Uterus (tissue), 4 donors: ENCODE results near the gene HOXA3. TPM values are rescaled to one million over a fixed set of nuclear protein-coding genes. Genes with fewer than 3 reads are reported as not detected.

Experiments
- DNase-seq, 2 donors: peaks; one replicate each; pipeline ENCODE4 v3.0.0-alpha.2; 2019 to 2020
- H3K27ac ChIP-seq, 2 donors: fragments of 200-600 bp; sonication (generic); 1 replicate in 1 of 2; 2 replicates in 1 of 2; pipeline ENCODE4 v1.5.1; 2016 to 2018
- H3K27me3 ChIP-seq, 2 donors: fragments of 200-600 bp; sonication (generic); one replicate each; pipeline ENCODE4 v1.5.1; 2018 to 2019; ENCODE audit warnings: control low read depth in 1 of 2
- H3K36me3 ChIP-seq, 2 donors: fragments of 200-600 bp; sonication (generic); one replicate each; pipeline ENCODE4 v1.5.1; 2019; ENCODE audit warnings: control low read depth in 1 of 2
- H3K4me1 ChIP-seq, 2 donors: fragments of 200-600 bp; sonication (generic); one replicate each; pipeline ENCODE4 v1.5.1; 2018 to 2019; ENCODE audit warnings: control low read depth in 1 of 2
- H3K4me3 ChIP-seq, 2 donors: fragments of 200-600 bp; sonication (generic); 1 replicate in 1 of 2; 2 replicates in 1 of 2; pipeline ENCODE4 v1.5.1; 2018 to 2019; ENCODE audit warnings: mild to moderate bottlenecking in 1 of 2
- H3K9me3 ChIP-seq, 2 donors: fragments of 200-600 bp; sonication (generic); one replicate each; pipeline ENCODE4 v1.5.1; 2019; ENCODE audit warnings: control low read depth in 1 of 2
- CTCF ChIP-seq, 4 experiments: fragments of 200-600 bp in 2 of 4; fragments of 450-650 bp in 2 of 4; sonication (generic) in 2 of 4; IDR thresholded peaks; one replicate each; pipeline ENCODE4 v1.5.1; 2016 to 2019; ENCODE audit warnings: antibody characterized with exemption in 4 of 4, mild to moderate bottlenecking in 2 of 4, moderate library complexity in 1 of 4
- POLR2A ChIP-seq, 2 donors: fragments of 450-650 bp; IDR thresholded peaks; one replicate each; pipeline ENCODE4 v1.6.1; 2016; ENCODE audit warnings: antibody characterized with exemption in 2 of 2, mild to moderate bottlenecking in 1 of 2, moderate library complexity in 1 of 2
- intact Hi-C: fragments of 100-400 bp; cut with DNase I; formaldehyde crosslinking; loops from one replicate; pipeline ENCODE4 v1.15.1; 2023; ENCODE audit warnings: low total_unique reads
- total RNA-seq, 4 donors: library from RNA; depleted of rRNA in 3 of 4; stranded (reverse); fragments of >200 nt in 3 of 4; gene quantifications; one replicate each; pipeline versions ENCODE4 v1.1.0 to v1.2.4, GENCODE V29; 2014 to 2023
- donor health status: DM: yes; HTN: yes; CAD: no.

HOXA3 gene
- total RNA-seq, 4 donors from 2014 or later = 1.0 to 34.5 (median 19.0) TPM

- no peaks in the 10 kb centered on the region for H3K9me3 ChIP-seq
- intact Hi-C loops = loop anchor here (5.0 kb wide), 1 partner anchor 304 kb away; no protein-coding TSS in a partner anchor
- TF ChIP-seq CTCF (IDR thresholded peaks at IDR 0.05) (no peak), POLR2A (IDR thresholded peaks at IDR 0.05) (no peak)
- H3K27ac ChIP-seq = peak overlapping the region; percentile 94 to 96
- H3K36me3 ChIP-seq = no peaks in the 10 kb centered on the region
- H3K4me3 ChIP-seq = peak overlapping the region; percentile 49
- peak; percentile 30 to 50 for DNase-seq
- H3K4me1 ChIP-seq = no peaks in the 10 kb centered on the region
- no peaks in the 10 kb centered on the region for H3K27me3 ChIP-seq
Observed at GRCh38 chr7:27161214-27161720, 8.9 kb upstream of the HOXA3 start.

DNA sequence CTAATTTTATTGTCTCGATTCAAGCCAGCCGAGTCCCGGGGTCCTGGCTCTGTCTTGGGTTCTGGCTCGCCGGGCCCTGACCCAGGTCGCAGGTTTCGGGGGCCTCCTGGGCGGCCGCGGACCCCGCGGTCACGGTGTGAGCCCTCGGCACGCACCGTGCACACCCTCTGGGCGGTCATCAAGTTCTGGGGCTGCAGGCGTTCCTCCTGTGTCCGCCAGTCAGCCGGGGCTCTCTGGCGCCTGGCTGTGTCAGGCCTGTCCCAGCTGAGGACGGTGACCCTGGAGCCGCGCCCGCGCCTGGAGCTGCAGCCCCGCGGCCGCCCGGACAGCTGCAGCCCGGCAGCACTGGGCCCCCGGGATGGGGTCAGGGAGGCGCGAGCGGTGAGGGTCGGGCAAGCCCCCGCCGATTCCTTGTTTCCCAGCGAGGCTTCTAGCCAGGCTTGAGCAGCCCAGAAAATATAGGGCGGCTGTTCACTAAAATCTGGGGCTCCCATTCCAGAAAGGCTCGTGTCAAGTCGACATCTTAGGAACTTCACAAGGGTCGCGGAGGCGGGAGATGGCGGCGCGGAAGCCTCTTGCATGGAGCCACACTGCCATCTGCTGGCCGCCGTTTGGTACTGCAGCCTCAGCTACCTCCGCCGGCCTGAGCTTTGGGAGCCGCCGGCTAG, 8.3 kb upstream of the HOXA3 start:
- Histone ChIP-seq H3K27ac (peak overlapping the region; percentile 94 to 96), H3K36me3 (no peaks in the 10 kb centered on the region), H3K4me3 (peak overlapping the region; percentile 49), H3K27me3 (no peaks in the 10 kb centered on the region), H3K9me3 (no peaks in the 10 kb centered on the region), H3K4me1 (no peaks in the 10 kb centered on the region)
- intact Hi-C loops = loop anchor here (5.0 kb wide), 1 partner anchor 303 kb away; no protein-coding TSS in a partner anchor
- TF ChIP-seq POLR2A (IDR thresholded peaks at IDR 0.05) (no peak), CTCF (IDR thresholded peaks at IDR 0.05) (peak; percentile 97 to 100 (median 100))
- DNase-seq = peak; percentile 88 to 90

- Histone ChIP-seq H3K27me3 (no peaks in the 10 kb centered on the region), H3K9me3 (no peaks in the 10 kb centered on the region), H3K36me3 (no peaks in the 10 kb centered on the region), H3K4me3 (peak overlapping the region; percentile 49), H3K27ac (peak overlapping the region; percentile 94 to 96), H3K4me1 (peaks cover 0 to 4% of the 10 kb centered on the region in 2 donors)
- intact Hi-C loops = loop anchor here (5.0 kb wide), 1 partner anchor 303 kb away; no protein-coding TSS in a partner anchor
- TF ChIP-seq POLR2A (IDR thresholded peaks at IDR 0.05) (no peak), CTCF (IDR thresholded peaks at IDR 0.05) (no peak)
- peak; percentile 32 to 34 for DNase-seq
Observed at GRCh38 chr7:27160145-27160545, 7.8 kb upstream of the HOXA3 start.

DNA sequence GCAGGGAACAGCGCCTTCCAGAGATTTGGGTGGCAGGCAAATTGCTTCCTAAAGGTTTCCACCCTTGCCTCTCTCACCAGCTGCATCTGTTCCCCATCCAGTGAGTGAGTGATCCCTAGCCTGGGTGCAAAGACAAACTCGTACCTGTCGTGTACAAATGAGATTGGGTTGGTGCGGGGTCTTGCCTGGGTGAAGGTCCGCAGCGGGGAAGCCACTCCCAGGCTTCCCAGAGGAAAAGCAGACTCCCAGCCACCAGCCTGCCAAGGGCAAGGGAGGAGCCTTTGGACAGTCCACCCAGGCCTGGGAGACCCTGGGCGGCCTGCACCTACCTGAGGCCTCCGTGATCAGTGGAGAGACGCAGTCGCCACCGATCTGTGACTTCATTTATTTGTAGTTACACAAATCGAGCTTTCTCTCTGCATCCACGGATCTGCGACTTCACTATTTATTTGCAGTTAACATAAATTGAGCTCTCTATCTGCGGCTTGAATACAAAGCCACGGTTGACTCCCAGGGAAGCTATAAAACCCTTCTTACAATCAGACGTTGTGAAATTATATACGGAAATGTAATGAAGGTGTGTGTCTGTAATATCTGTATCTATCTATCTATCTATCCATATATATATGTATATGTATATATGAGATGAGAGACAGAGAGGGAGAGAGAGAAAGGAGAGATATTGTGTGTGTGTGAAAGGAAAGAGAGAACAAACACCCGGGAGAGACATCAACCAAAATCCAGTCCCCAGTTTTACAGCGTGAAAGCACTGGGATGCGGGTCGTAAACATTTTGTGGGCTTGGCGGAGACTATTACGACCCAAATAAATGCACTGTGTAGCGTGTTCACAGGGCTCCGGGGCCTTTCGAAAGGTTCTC, 7.1 kb upstream of the HOXA3 start:
- no peaks in the 10 kb centered on the region for H3K9me3 ChIP-seq
- TF ChIP-seq CTCF (IDR thresholded peaks at IDR 0.05) (no peak), POLR2A (IDR thresholded peaks at IDR 0.05) (no peak)
- no peaks in the 10 kb centered on the region for H3K27me3 ChIP-seq
- no peaks in the 10 kb centered on the region for H3K36me3 ChIP-seq
- no peak overlapping the region for H3K27ac ChIP-seq
- DNase-seq = peak; percentile 14
- H3K4me3 ChIP-seq = no peak overlapping the region
- intact Hi-C loops = loop anchor here (5.0 kb wide), 1 partner anchor 302 kb away; no protein-coding TSS in a partner anchor
- peaks cover 0 to 4% of the 10 kb centered on the region in 2 donors for H3K4me1 ChIP-seq
